Measurements from ENCODE around the gene GRIK1.
"Not testable (repeated sequence)": the region's sequence is repeated elsewhere in the genome, so short reads cannot be mapped to it uniquely, and the experiment has no call there.

Gene GRIK1

GRCh38 chr21:29939924-29940275 lies at the start of gene GRIK1:
Gene GRIK1, minus strand, starts transcription at chr21:29939996.
- H3K9ac ChIP-seq (ENCODE audit: low read length), result no peak within 1 kb of the TSS
- H3K9me3 ChIP-seq (ENCODE audit: control insufficient read depth, low read length), result peaks cover 3% of the 10 kb centered on the region
- H3K4me1 ChIP-seq (ENCODE audit: control insufficient read depth, insufficient read depth, low read length), result peaks cover 9% of the 10 kb centered on the region
- H3K4me3 ChIP-seq (ENCODE audit: low read length), result peak within 1 kb of the TSS; percentile 74
- no peaks in the 10 kb centered on the region for H3K36me3 ChIP-seq (ENCODE audit: control insufficient read depth, insufficient read depth, low read length, severe bottlenecking)
- peak; percentile 21 for DNase-seq (ENCODE audit: low read depth)
- peaks cover 70% of the 10 kb centered on the region for H3K27me3 ChIP-seq (replicated peaks; ENCODE audit: control insufficient read depth, insufficient read depth, low read length)

- H3K4me1 ChIP-seq (ENCODE audit: control insufficient read depth, insufficient read depth, low read length), result no peaks in the 10 kb centered on the region
- no peaks in the 10 kb centered on the region for H3K27me3 ChIP-seq (replicated peaks; ENCODE audit: control insufficient read depth, insufficient read depth, low read length)
- no peak overlapping the region for H3K9ac ChIP-seq (ENCODE audit: low read length)
- no peak overlapping the region for H3K4me3 ChIP-seq (ENCODE audit: low read length)
- no peak for DNase-seq (ENCODE audit: low read depth)
- no peaks in the 10 kb centered on the region for H3K36me3 ChIP-seq (ENCODE audit: control insufficient read depth, insufficient read depth, low read length, severe bottlenecking)
- H3K9me3 ChIP-seq (ENCODE audit: control insufficient read depth, low read length), result peaks cover 14% of the 10 kb centered on the region
These were observed 48.0 kb upstream of the GRIK1 start for GRCh38 chr21:29987762-29988161.

GRCh38 chr21:29985866-29986265 lies 46.1 kb upstream of the GRIK1 start:
- Histone ChIP-seq H3K4me1 (ENCODE audit: control insufficient read depth, insufficient read depth, low read length) (no peaks in the 10 kb centered on the region), H3K27me3 (replicated peaks; ENCODE audit: control insufficient read depth, insufficient read depth, low read length) (no peaks in the 10 kb centered on the region), H3K36me3 (ENCODE audit: control insufficient read depth, insufficient read depth, low read length, severe bottlenecking) (no peaks in the 10 kb centered on the region), H3K4me3 (ENCODE audit: low read length) (no peak overlapping the region), H3K9ac (ENCODE audit: low read length) (no peak overlapping the region), H3K9me3 (ENCODE audit: control insufficient read depth, low read length) (peaks cover 14% of the 10 kb centered on the region)
- DNase-seq (ENCODE audit: low read depth), result no peak

- H3K27me3 ChIP-seq (replicated peaks; ENCODE audit: control insufficient read depth, insufficient read depth, low read length), result no peaks in the 10 kb centered on the region
- H3K36me3 ChIP-seq (ENCODE audit: control insufficient read depth, insufficient read depth, low read length, severe bottlenecking), result no peaks in the 10 kb centered on the region
- no peak overlapping the region for H3K9ac ChIP-seq (ENCODE audit: low read length)
- DNase-seq (ENCODE audit: low read depth), result no peak
- no peaks in the 10 kb centered on the region for H3K9me3 ChIP-seq (ENCODE audit: control insufficient read depth, low read length)
- no peaks in the 10 kb centered on the region for H3K4me1 ChIP-seq (ENCODE audit: control insufficient read depth, insufficient read depth, low read length)
- no peak overlapping the region for H3K4me3 ChIP-seq (ENCODE audit: low read length)
These were observed 39.2 kb upstream of the GRIK1 start for GRCh38 chr21:29979043-29979442.

- H3K9me3 ChIP-seq (ENCODE audit: control insufficient read depth, low read length), result no peaks in the 10 kb centered on the region
- no peak overlapping the region for H3K4me3 ChIP-seq (ENCODE audit: low read length)
- DNase-seq (ENCODE audit: low read depth), result no peak
- no peaks in the 10 kb centered on the region for H3K27me3 ChIP-seq (replicated peaks; ENCODE audit: control insufficient read depth, insufficient read depth, low read length)
- no peaks in the 10 kb centered on the region for H3K36me3 ChIP-seq (ENCODE audit: control insufficient read depth, insufficient read depth, low read length, severe bottlenecking)
- H3K4me1 ChIP-seq (ENCODE audit: control insufficient read depth, insufficient read depth, low read length), result no peaks in the 10 kb centered on the region
- H3K9ac ChIP-seq (ENCODE audit: low read length), result no peak overlapping the region
These were observed 36.0 kb upstream of the GRIK1 start for GRCh38 chr21:29975776-29976175.

- Histone ChIP-seq H3K9ac (ENCODE audit: low read length) (no peak overlapping the region), H3K9me3 (ENCODE audit: control insufficient read depth, low read length) (no peaks in the 10 kb centered on the region), H3K4me3 (ENCODE audit: low read length) (no peak overlapping the region), H3K4me1 (ENCODE audit: control insufficient read depth, insufficient read depth, low read length) (no peaks in the 10 kb centered on the region), H3K27me3 (replicated peaks; ENCODE audit: control insufficient read depth, insufficient read depth, low read length) (no peaks in the 10 kb centered on the region), H3K36me3 (ENCODE audit: control insufficient read depth, insufficient read depth, low read length, severe bottlenecking) (no peaks in the 10 kb centered on the region)
- DNase-seq (ENCODE audit: low read depth), result no peak
These were observed 33.5 kb upstream of the GRIK1 start for GRCh38 chr21:29973258-29973657.

GRCh38 chr21:29961291-29962027 lies 21.7 kb upstream of the GRIK1 start:
- no peak for DNase-seq (ENCODE audit: low read depth)
- no peak overlapping the region for H3K4me3 ChIP-seq (ENCODE audit: low read length)
- H3K4me1 ChIP-seq (ENCODE audit: control insufficient read depth, insufficient read depth, low read length), result no peaks in the 10 kb centered on the region
- H3K36me3 ChIP-seq (ENCODE audit: control insufficient read depth, insufficient read depth, low read length, severe bottlenecking), result no peaks in the 10 kb centered on the region
- H3K9ac ChIP-seq (ENCODE audit: low read length), result no peak overlapping the region
- no peaks in the 10 kb centered on the region for H3K9me3 ChIP-seq (ENCODE audit: control insufficient read depth, low read length)
- no peaks in the 10 kb centered on the region for H3K27me3 ChIP-seq (replicated peaks; ENCODE audit: control insufficient read depth, insufficient read depth, low read length)

GRCh38 chr21:29958551-29958950 lies 18.8 kb upstream of the GRIK1 start:
- H3K9ac ChIP-seq (ENCODE audit: low read length), result no peak overlapping the region
- no peaks in the 10 kb centered on the region for H3K36me3 ChIP-seq (ENCODE audit: control insufficient read depth, insufficient read depth, low read length, severe bottlenecking)
- no peaks in the 10 kb centered on the region for H3K27me3 ChIP-seq (replicated peaks; ENCODE audit: control insufficient read depth, insufficient read depth, low read length)
- H3K4me1 ChIP-seq (ENCODE audit: control insufficient read depth, insufficient read depth, low read length), result no peaks in the 10 kb centered on the region
- H3K4me3 ChIP-seq (ENCODE audit: low read length), result no peak overlapping the region
- no peaks in the 10 kb centered on the region for H3K9me3 ChIP-seq (ENCODE audit: control insufficient read depth, low read length)
- no peak for DNase-seq (ENCODE audit: low read depth)

- H3K27me3 ChIP-seq (replicated peaks; ENCODE audit: control insufficient read depth, insufficient read depth, low read length); H3K36me3 ChIP-seq (ENCODE audit: control insufficient read depth, insufficient read depth, low read length, severe bottlenecking); H3K4me3 ChIP-seq (ENCODE audit: low read length); DNase-seq (ENCODE audit: low read depth); H3K4me1 ChIP-seq (ENCODE audit: control insufficient read depth, insufficient read depth, low read length); H3K9ac ChIP-seq (ENCODE audit: low read length); H3K9me3 ChIP-seq (ENCODE audit: control insufficient read depth, low read length): not testable (repeated sequence)
These were observed 18.2 kb upstream of the GRIK1 start for GRCh38 chr21:29958035-29958434.

GRCh38 chr21:29953690-29954089 lies 13.9 kb upstream of the GRIK1 start:
- Histone ChIP-seq H3K9me3 (ENCODE audit: control insufficient read depth, low read length) (no peaks in the 10 kb centered on the region), H3K4me1 (ENCODE audit: control insufficient read depth, insufficient read depth, low read length) (no peaks in the 10 kb centered on the region), H3K36me3 (ENCODE audit: control insufficient read depth, insufficient read depth, low read length, severe bottlenecking) (no peaks in the 10 kb centered on the region), H3K27me3 (replicated peaks; ENCODE audit: control insufficient read depth, insufficient read depth, low read length) (peaks cover 6% of the 10 kb centered on the region), H3K4me3 (ENCODE audit: low read length) (no peak overlapping the region), H3K9ac (ENCODE audit: low read length) (no peak overlapping the region)
- no peak for DNase-seq (ENCODE audit: low read depth)

GRCh38 chr21:29953072-29953471 lies 13.3 kb upstream of the GRIK1 start:
- Histone ChIP-seq H3K27me3 (replicated peaks; ENCODE audit: control insufficient read depth, insufficient read depth, low read length) (peaks cover 8% of the 10 kb centered on the region), H3K9ac (ENCODE audit: low read length) (no peak overlapping the region), H3K36me3 (ENCODE audit: control insufficient read depth, insufficient read depth, low read length, severe bottlenecking) (no peaks in the 10 kb centered on the region), H3K4me3 (ENCODE audit: low read length) (no peak overlapping the region), H3K9me3 (ENCODE audit: control insufficient read depth, low read length) (no peaks in the 10 kb centered on the region), H3K4me1 (ENCODE audit: control insufficient read depth, insufficient read depth, low read length) (no peaks in the 10 kb centered on the region)
- no peak for DNase-seq (ENCODE audit: low read depth)

- no peak for DNase-seq (ENCODE audit: low read depth)
- no peaks in the 10 kb centered on the region for H3K4me1 ChIP-seq (ENCODE audit: control insufficient read depth, insufficient read depth, low read length)
- no peaks in the 10 kb centered on the region for H3K9me3 ChIP-seq (ENCODE audit: control insufficient read depth, low read length)
- H3K9ac ChIP-seq (ENCODE audit: low read length), result no peak overlapping the region
- peaks cover 14% of the 10 kb centered on the region for H3K27me3 ChIP-seq (replicated peaks; ENCODE audit: control insufficient read depth, insufficient read depth, low read length)
- H3K36me3 ChIP-seq (ENCODE audit: control insufficient read depth, insufficient read depth, low read length, severe bottlenecking), result no peaks in the 10 kb centered on the region
- no peak overlapping the region for H3K4me3 ChIP-seq (ENCODE audit: low read length)
These were observed 12.1 kb upstream of the GRIK1 start for GRCh38 chr21:29951911-29952310.

All from adipocyte (in vitro differentiated cells).